Hematopoietic multipotent progenitor cell treated with erythropoietin and hydrocortisone succinate and interleukin-3 and kit ligand, for 15 days (in vitro differentiated cells): ENCODE data around the gene RNF223.
"Not testable (repeated sequence)": the region's sequence is repeated elsewhere in the genome, so short reads cannot be mapped to it uniquely, and the experiment has no call there.

Source experiments
- DNase-seq: peaks from one replicate; pipeline ENCODE4 v3.0.0-alpha.2; 2015; ENCODE audit warnings: low spot score

RNF223 gene

GRCh38 chr1:1044455-1045078 is 29.5 kb downstream of the RNF223 start:
- DNase-seq: no peak

- DNase-seq: no peak
Observed at GRCh38 chr1:1043921-1044320, 30.2 kb downstream of the RNF223 start.

- DNase-seq: no peak
Observed at GRCh38 chr1:1043411-1043810, 30.7 kb downstream of the RNF223 start.

- DNase-seq: no peak
Observed at GRCh38 chr1:1042835-1043234, 31.3 kb downstream of the RNF223 start.

- no peak for DNase-seq
Observed at GRCh38 chr1:1041873-1042272, 32.2 kb downstream of the RNF223 start.

GRCh38 chr1:1041092-1041523 is 33.0 kb downstream of the RNF223 start:
- no peak for DNase-seq

GRCh38 chr1:1040004-1040991 is 33.8 kb downstream of the RNF223 start:
- peak; percentile 75 for DNase-seq

GRCh38 chr1:1039145-1039910 is 34.8 kb downstream of the RNF223 start:
- DNase-seq: no peak

- DNase-seq: no peak
Observed at GRCh38 chr1:1038694-1039093, 35.4 kb downstream of the RNF223 start.

GRCh38 chr1:1037366-1038327 is 36.5 kb downstream of the RNF223 start:
- no peak for DNase-seq

GRCh38 chr1:1035291-1035943 is 38.7 kb downstream of the RNF223 start:
- no peak for DNase-seq

GRCh38 chr1:1034439-1034781 is 39.7 kb downstream of the RNF223 start:
- no peak for DNase-seq

- DNase-seq: no peak
Observed at GRCh38 chr1:1033731-1034438, 40.2 kb downstream of the RNF223 start.

GRCh38 chr1:1033009-1033587 is 41.0 kb downstream of the RNF223 start:
- peak; percentile 56 for DNase-seq

- DNase-seq: no peak
Observed at GRCh38 chr1:1032424-1032823, 41.7 kb downstream of the RNF223 start.

GRCh38 chr1:1031659-1032235 is 42.4 kb downstream of the RNF223 start:
- DNase-seq: no peak

GRCh38 chr1:1030867-1031658 is 43.0 kb downstream of the RNF223 start:
- DNase-seq: not testable (repeated sequence)

GRCh38 chr1:1027791-1028190 is 46.3 kb downstream of the RNF223 start:
- no peak for DNase-seq
